ENCODE results near the gene CPNE6.

- TF ChIP-seq EP300 (IDR thresholded peaks at IDR 0.05), result no peak
- TF ChIP-seq, protein P1, sequence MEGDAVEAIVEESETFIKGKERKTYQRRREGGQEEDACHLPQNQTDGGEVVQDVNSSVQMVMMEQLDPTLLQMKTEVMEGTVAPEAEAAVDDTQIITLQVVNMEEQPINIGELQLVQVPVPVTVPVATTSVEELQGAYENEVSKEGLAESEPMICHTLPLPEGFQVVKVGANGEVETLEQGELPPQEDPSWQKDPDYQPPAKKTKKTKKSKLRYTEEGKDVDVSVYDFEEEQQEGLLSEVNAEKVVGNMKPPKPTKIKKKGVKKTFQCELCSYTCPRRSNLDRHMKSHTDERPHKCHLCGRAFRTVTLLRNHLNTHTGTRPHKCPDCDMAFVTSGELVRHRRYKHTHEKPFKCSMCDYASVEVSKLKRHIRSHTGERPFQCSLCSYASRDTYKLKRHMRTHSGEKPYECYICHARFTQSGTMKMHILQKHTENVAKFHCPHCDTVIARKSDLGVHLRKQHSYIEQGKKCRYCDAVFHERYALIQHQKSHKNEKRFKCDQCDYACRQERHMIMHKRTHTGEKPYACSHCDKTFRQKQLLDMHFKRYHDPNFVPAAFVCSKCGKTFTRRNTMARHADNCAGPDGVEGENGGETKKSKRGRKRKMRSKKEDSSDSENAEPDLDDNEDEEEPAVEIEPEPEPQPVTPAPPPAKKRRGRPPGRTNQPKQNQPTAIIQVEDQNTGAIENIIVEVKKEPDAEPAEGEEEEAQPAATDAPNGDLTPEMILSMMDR (IDR thresholded peaks at IDR 0.05), result no peak
Measured at GRCh38 chr14:24080888-24081738, 9.8 kb downstream of the CPNE6 start.

All from suprapubic skin (tissue), 3 donors.